ENCODE results near the gene PSMA1.

PSMA1 gene

DNA sequence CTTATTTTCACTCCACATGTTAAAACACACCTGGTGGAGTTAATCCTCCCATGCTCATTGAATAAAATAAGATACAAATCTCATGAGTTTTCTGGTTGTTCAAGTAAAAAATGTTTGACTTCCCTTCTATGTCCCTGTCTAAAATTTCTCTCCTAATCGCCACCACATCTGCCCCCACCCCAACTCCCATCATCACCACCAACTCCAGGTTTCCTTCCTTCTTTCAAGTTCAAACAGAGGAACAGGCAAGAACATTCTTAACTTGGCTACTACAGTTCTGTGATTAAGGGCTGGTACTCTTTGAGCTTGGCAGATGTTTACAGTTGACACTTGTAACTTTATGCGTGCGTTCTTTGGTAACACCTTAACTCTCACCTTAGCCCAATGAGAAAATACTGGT lies 9.1 kb upstream of the PSMA1 start:
- no peak for DNase-seq

DNA sequence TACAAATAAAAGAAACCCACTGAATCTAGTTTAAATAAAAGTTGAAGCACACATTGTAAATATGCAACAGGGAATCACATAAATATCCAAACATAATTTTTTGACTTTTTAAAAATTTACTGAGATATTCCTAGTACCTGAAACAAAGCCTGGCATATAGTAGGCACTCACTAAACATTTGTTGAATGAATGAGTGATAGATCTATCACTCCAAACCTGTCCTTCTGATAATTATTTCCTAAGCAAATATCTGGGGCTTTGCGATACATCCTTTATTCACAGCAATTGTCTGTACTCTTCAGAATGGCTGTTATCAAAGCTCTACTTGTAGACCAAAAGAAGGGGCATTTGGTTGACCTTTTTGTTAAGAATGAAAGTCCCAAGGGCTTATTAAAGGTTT lies 2.6 kb upstream of the PSMA1 start:
- DNase-seq: no peak

DNA sequence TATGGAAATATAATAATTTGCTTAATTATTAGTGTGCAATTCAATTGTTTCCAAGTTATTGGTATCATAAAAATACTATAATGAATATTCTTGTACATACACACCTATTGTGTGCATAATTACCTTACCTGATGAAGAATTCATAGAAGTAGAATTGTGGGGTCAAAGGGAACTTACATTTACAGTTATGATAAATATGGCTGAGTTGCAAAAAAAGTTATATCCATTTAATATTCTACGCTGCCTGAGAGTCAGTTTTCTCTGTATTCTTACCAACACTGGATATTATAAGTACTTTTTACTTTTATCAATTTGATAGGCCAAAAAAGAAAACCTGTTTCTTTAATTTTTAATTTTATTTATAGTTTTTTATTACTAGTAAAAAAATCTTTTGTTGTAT lies 2.1 kb upstream of the PSMA1 start:
- DNase-seq: no peak

DNA sequence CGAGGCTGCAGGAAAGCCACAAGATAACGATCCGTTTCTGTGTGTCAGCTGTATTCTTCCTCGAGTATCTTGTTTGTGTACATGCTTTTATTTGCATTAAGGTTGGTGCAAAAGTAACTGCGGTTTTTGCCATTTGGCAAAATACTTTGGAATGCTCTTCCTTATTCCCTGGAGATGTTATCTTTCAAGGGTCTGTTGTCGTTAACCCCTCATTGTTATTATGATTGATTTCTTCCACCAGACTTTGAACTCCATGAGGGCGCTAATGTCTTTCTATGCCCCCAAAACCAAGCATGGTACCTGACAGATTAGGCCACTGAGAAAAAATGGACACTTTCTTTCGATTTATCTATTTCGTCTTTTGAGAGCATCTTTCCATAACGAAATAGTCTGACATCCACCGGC lies 563 bp upstream of the PSMA1 start:
- DNase-seq: no peak

DNA sequence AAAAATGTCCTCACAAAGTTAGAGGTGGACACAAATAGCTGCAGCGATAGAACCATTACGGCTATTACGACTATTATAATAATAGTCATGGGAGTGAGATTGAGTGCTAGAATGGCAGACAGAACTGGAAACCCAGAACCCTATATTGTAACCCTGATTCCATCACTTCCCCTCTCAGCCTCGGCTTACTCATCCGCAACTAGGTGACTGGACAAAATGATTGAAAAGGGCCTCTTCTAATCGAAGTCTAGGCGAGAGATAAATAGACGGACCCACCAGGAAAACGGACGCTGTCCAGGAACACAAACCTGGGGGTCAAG lies 629 bp downstream of the PSMA1 start:
- DNase-seq: no peak

DNA sequence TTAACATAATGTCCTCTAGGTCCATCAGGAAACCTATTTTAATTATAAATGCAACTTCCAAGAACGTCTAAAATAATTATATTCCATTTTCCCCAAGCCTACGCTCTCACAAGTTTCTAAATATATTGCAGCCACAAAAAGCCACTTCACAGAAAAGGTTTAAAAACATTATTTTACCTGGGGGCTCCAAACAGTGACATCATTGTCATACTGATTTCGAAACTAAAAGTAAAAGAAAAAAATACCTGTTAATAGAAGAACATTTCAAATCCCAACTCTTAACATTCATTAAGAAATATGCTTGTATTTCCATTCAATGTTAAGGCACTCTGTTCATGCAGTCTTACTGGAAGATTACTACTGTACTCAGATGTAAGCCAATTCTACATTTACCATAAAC lies 1.4 kb downstream of the PSMA1 start:
- no peak for DNase-seq

DNA sequence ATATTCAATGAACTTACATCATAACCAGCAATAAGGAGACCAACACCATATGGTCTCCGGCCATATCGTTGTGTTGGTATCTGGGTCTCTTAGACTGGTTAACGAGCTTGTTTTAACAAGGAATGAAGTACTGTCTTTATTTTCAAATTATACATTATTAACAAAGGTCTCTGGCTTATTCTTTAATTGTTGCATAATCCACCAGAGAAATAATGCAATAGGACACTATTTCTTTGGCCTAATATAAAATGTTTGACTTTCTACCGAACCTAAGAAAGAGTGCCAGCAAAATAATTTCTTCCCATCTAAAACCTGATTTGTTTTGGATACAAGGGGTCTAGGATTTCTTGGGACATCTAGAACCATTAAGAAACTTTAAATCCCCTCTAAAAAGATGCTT lies 6.4 kb downstream of the PSMA1 start:
- no peak for DNase-seq

DNA sequence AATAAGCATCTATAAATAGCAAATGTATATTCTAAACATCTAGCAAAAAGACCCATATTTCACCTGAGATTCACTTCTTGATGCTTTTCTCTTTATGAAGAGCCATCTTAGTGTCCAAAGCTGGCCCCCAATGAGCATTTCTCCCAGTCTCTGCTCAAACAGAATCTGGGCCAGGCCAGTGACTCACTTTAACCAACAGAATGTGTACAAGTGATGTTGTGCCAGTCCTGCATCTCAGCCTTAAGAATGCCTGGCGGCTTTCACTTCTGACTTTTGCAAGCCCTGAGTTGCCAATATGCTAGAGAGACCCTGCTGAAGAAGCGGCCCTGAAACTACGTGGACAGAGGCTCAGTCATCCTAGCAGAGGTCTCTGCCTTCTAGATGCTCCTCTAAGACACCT lies 13.7 kb downstream of the PSMA1 start:
- DNase-seq: no peak

DNA sequence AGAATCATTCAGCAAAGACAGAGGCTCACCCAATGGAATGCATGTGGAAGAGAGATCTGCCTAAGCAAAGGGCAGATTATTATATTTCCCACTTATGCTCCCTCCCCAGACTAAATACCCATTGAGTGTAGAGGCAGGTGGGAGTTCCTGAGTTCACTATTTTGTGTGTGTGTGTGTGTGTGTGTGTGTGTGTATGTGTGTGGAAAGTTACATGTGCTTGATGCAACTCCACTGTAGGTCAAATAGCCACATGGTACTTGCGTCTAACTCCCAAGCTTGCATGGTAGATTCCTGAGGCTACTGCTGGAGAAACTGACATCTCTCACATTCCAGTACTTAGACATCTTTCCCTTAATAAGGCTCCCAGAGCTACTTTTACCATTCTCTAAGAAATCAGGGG lies 17.2 kb downstream of the PSMA1 start:
- DNase-seq: no peak

DNA sequence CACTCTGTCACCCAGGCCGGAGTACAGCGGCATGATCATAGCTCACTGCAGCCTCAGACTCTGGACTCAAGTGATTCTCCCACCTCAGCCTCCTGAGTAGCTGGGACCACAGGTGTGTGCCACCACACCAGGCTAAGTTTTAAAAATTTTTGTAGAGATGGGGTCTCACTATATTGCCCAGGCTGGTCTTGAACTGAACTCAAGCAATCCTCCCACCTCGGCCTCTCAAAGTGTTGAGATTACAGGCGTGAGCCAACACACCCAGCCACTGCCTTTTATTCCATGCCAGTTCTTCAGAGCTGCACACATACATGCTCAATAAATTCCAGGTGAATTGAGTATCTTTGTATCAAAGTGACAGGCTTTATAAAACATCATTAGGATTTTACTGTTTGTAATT lies 18.1 kb downstream of the PSMA1 start:
- DNase-seq: no peak

DNA sequence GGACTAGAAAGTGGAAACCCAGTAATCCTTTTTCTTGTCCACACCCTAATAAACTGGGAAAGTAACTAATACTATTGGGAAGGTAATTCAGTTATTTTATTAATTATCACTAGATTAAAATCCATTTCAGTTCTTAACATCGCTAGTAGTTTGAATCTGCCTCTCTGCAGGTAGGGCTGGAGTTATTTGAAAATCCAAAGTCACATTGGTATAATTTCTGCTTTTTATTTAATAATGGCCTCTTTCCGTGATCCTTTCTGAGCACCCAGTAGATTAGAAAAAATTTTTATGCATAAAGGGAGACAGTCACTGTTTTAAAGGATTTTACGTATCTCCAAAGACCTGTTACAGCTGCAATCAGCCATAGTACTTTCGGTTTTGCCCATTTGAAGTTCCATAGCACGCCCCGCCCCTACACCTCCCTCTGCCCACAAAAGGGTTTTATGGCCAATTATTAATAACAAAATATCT lies 20.0 kb downstream of the PSMA1 start:
- DNase-seq: peak; percentile 49

DNA sequence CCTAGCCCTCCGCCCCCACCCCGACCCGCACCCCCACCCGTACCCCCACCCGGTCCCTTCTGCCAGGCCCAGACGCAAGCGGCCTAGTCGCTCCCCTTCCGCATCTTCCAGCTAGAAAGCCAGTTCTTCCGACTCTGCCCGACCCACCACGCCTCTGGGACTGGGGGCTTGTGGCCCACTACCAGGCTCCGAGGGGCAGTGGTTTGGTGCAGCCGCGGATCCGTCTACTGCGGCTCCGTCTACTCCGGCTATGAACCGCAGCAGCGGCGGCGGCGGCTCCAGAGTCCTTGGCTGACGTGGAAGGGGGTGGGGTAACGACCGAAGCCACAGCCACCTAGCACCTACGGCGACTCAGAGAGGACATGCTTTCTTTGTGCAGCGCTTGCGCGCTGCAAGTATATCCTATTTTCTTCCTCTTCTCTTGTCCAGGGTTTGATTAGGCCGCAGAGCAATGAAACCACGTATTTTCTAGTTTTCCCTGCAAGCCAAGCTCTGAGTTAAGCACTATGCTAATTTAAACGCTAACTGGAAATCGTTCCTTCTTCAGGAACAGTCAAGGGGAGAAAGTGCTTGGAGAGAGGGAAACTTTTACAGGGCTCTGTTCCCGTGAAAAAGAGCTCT lies 20.5 kb downstream of the PSMA1 start, which contains the start of gene COPB1:
TSS of gene COPB1 (minus strand) at position 252 of the 621 bp plus-strand sequence. CDS start 883 bp downstream, outside the sequence.
- DNase-seq: peak; percentile 96

DNA sequence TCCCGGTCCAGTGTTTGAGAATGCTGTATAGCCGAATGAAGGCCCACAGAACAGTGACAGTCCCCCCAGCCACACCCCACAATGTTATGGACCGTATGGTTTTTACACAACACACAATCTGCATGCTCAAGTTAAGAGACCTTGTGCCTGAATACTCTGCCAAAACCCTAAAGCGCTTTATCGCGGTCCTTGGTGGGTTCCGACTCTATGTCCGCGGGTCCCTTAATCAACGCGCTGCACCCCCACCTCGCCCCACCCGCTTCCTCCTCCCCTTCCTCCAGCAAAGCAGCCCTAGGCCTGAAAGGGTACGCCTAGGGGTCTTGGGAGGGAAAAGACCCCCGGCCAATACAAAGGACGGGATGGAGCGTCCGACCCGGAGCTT lies 21.0 kb downstream of the PSMA1 start:
- DNase-seq: peak; percentile 63

DNA sequence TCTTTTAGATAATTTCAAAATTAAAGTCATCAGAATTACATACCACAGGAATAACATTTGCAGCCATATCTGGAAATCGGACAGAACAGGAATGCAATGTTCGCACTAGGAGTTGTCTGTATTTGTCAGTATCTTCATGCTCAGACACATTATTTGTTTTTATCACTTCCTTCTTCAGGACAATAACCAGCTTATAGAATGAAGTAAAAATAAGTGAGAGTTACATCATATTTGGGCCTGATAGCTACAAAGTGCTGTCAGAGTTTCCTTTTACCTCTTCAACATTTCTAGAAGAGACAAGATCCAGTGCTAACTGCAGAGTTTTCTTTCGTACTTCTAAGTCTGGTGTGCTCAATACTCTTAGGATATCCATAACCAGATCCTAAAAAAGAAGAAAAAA lies 39.5 kb downstream of the PSMA1 start:
- no peak for DNase-seq

DNA sequence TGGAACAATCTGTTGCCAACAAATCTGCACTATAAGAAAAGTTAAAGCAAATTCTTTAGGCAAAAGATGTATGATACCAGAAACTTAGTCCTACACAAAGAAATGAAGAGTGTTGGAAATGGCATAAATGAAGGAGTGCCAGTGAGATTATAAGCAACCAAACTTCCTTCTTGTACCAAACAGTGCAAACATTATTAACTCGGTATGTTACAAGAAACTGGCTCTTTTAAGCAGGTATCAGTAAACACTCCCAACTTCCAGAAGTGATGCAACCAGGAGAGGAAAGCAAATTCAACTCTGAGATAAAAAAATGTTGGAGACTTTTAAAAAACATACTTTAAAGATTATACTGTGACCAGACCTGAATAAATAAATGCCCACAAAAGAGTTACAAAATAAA lies 49.1 kb downstream of the PSMA1 start:
- DNase-seq: no peak

DNA sequence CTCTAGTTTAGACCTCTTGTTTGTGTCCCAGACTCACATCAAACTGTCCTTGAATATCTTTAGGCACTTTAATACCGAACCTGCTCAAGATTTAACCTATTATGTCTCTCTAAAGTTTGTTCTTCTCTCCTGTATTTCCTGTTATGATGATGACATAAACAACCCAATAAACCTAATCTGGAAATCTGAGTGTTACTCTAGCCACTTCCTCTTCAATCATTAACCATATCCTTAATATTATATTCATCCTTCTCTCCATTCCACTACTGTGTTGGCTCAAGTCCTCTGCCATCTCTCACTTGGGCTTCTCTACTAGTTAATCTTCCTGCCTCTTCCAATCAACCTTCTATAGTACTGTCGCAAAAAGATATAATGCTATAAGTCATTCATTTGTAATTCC lies 56.6 kb downstream of the PSMA1 start:
- DNase-seq: no peak

DNA sequence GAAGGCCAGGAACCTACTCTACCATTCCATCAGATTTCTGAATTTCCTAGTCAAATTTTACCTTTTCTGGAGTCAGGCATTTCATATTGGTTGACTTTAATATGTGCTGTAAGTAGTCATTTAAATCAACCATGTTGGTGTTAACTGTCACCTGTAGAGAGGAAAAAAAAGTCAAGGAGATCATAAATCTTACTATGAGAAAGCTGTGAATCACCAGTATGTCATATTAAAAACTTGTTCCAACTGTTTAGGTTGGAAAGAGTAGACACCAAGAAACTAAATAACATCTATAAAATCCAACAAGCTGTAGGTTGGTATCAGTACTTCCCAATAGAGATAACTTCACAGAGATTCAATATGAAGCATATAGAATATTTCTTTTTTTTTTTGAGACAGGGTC lies 60.0 kb downstream of the PSMA1 start:
- DNase-seq: no peak

DNA sequence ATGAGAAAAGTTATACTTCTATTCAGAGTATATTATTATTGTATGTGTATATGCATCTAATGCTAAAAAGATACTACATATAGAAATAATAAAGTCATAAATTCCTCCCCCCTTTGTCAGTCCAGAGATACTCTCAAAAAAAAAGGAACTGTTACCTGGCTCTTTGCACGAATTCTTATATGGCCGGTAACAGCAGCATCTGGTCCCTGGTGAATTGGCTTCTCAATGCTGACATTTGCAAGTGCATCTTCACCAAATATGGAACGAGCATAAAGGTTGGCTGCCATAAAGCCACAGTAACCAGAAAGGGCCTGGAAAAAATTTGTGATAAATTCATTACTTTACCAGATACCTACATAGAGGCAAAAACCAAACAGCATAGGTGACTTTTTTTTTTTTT lies 61.8 kb downstream of the PSMA1 start:
- no peak for DNase-seq

DNA sequence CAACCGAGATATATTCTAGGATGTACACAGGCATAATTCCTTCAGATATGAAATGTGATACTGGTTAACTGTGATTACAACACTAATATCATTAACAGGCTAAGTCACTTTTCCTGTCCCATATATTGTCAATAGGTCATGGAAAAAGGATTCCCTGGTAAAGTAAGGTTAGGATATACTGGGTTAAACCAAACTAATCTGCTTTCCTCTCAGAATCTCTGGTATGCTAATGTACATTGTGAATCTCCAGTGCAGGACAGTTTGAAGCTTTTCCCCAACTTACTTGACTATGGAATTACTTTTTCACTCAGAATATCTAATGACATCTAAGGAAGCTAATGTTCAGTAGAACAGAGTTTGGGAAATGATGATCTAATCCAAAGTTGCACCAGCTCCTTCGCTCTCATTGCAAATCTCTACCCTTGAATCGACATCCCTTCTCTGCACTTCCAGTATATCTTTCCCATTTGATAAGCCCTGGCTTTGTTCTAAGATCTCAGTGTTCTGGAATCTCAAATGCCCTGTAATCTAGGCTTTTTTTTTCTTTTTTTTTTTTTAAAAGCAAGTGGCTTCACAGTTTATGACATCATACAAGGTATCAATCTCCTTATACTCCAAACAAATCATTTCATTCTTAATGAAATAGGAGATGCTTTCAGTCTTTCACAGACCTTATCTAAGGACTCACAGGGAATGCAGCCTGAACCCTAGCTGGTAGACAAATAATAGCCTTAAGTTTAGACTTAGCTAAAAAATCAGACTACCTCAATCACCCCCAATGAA lies 64.3 kb downstream of the PSMA1 start:
- no peak for DNase-seq

Data from femur (tissue), 1 donor.